HUDEP-2 (cell line): ENCODE results near the gene NT5DC4.
A peak's percentile ranks its signal among the peaks of the same experiment; 100 is the strongest.

Source experiments
- DNase-seq, 76 experiments: peaks; one replicate each; lab custom pipeline; 2025; ENCODE audit not compliant: unreplicated experiment in 76 of 76; lab: John Stamatoyannopoulos, UW

NT5DC4 gene

DNA sequence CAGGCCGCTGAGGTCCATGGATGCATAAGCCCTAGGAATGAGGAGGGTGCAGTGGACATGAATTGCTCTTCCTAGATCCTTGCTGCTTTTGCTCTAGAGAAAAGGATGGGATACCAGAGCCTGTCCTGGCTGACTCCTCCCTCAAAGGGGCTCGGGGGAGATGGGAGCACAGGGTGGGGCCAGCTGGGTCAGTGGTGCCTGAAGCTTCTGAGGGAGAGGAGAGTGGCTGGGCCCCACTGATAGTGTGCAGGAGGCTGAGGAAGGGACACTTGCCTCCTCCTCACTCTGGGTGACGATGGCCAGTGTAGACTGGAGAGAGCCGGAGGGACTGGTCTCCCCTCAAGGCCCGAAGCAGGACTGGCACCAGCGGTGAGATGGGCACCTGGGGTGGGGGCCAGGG is at the start of gene NT5DC4:
NT5DC4 (plus strand) TSS at position 236 of the 400 bp plus-strand sequence; CDS start at position 296, 60 bp downstream.
- DNase-seq, result no peak

- no peak for DNase-seq
Observed at GRCh38 chr2:112671801-112672200, 49.0 kb upstream of the NT5DC4 start.

DNA sequence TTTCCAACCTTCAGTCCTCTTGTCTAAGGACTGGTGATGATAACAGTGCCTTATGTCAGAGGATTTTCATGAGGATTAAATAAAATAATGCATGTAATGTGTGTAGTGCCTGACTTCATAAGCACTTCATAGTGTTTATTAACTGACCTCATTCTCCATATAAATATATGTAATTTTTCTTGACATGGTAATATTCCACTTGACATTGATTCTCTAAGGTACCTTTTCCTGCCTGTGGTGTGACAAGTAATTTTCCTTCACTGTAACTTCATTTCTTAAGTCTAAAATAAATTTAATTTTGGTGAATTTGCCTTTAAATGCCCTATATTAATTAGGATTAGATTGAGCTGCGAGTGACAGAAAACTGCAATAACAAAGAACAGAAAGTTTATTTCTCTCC is 47.8 kb upstream of the NT5DC4 start:
- DNase-seq, result no peak

DNA sequence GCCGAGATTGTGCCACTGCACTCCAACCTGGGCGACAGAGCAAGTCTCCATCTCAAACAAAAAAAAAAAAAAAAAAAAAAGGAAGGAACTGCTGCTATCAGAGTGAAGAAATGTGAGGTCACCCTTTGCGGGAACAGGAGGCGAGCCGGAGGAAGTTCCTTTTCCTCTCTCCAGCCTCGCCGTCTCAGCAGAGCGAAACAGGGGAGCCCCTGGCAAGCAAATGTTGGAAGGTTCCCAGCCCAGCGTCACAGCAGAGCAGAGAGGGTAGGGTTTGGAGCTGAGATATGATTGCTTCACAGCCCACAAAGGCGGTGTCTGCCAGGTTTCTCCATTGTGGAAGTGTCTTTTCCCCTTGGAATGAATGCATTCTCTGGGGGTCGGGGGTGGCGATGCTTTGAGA is 46.6 kb upstream of the NT5DC4 start:
- peak in 1 of 76 experiments; percentile 14 for DNase-seq

GRCh38 chr2:112679484-112679883 is 41.3 kb upstream of the NT5DC4 start:
- no peak for DNase-seq

DNA sequence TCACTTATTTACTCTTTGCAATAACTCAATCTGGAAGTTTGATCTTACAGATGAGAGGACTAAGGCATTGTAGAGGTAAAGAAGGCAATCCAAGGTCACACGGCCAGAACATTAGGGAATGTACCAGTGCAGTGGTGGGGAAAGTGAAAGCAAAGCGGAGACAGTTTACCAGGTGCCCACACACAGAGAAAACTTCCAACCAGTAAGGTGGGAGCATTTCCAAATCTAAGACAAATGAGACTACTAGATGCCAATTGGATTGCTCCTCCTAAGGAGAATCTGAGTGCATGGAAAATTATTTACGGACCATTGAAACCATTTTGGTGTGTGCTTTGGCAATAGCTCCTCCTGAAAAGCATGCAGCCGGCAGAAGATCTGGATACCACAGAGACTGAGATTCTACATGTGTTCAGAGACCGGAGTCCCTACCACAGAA is 40.1 kb upstream of the NT5DC4 start:
- DNase-seq, result no peak

DNA sequence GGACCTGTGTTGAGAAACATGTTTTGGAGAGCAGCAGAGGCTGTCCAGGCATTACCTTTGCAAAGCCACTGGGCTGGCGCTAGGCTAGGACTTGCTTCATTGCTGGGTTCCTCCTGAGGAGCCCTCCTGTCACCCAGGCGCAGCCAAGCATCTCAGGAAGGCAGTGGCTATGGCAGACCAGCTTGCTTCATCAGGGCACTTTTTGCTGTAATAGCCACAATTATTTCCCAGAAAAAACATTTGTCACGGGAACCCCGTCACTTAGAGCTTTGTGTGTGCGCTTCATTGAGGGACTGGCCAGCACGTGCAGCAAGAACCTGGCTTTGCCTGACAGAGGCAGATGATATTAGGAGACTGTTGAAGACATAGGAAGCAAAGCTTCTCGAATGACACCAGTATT is 38.7 kb upstream of the NT5DC4 start:
- no peak for DNase-seq

DNA sequence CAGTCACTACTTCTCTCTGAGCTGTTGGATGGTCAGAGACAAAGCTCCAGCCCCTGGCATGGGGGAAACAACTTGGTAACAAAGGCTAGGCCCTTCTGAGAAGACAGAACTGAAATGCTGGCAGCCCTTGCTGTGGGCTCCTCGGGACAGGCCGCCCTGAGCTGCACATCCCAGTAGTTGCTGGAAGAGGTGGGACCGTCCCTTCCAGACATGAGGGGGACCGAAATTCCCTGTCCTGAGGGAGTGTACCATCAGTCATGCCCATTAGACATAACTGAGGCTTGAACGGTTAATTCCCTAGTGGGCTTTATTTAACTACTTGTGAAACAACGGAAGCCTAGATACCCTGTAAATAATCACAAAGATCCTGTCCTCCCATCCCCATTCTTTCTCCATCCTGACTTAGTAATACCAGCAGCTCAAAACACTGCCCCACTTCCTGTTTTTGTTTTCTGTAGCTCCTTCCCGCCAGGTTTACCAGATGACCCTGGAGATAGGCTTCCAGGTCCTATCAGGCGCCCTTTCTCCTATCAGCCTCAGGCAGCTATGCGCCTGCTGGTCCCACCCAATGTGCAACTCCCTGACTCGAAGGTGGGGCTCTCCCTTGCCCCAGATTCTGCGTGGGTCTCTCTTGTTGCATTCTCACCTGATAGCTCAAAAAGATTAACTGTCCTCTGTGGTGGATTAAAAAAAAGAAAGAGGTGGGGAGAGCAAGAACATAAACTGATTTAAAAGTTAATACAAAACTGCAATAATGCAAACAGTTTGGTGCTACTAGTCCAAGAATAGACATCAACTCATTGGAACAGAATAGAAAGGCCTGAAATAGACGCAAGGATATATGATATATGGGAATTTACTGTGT is 37.0 kb upstream of the NT5DC4 start:
- peak in 74 of 76 experiments; percentile 24 to 97 (median 86) for DNase-seq

DNA sequence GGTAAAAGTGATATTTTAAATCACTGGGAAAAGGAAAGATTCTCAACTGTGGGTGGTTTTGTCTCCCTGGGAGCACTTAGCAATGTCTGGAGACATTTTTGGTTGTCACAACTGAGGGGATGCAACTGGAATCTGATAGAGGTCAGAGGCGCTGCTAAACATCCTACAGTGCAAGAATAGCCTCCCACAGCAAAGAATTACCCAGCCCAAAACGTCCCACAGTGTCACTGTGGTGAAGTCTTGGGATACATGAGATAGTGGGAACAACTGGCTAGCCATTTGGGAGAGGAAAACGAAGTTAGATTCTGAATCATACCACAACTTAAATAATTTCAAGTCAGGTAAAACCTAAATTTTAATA is 36.4 kb upstream of the NT5DC4 start:
- DNase-seq, result no peak

- DNase-seq, result peak in 13 of 76 experiments; percentile 11 to 65 (median 23)
Observed at GRCh38 chr2:112685271-112685884, 35.4 kb upstream of the NT5DC4 start.

GRCh38 chr2:112686348-112687217 is 34.2 kb upstream of the NT5DC4 start:
- DNase-seq, result peak in 74 of 76 experiments; percentile 20 to 89 (median 71)

- no peak for DNase-seq
Observed at GRCh38 chr2:112687522-112687921, 33.3 kb upstream of the NT5DC4 start.

DNA sequence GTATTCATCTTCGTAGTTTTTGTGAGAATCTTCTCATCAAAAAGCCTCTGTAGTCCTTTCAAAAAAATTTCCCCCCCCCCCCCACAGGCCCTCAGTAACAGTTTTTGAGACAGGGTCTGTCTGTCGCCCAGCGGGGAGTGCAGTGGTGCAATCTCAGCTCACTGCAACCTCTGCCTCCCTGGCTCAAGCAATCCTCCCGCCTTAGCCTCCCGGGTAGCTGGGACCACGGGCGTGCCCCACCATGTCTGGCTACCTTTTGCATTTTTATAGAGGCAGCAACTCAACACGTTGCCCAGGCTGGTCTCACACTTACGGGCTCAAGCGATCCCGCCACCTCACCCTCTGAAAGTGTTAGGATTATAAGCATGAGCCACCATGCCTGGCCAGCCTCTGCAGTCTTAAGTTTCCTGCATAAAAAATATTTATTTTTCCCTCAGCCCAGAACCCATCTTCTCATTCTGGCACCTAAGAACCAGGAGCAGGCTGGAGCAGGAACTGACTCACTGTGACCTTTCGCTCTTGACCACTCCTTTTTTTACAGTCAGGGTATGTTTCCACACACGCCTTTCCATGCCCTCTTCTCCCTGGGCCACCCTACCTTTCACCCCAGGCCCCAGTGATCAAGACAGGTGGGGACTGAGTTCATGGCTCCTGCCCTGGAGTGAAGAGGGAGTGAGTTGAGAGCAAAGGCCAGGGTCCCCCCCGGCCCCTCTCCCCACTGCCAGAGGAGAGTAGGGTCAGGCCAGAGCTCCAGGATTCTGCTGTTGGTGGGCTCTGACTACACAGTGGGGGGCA is 32.5 kb upstream of the NT5DC4 start:
- no peak for DNase-seq

DNA sequence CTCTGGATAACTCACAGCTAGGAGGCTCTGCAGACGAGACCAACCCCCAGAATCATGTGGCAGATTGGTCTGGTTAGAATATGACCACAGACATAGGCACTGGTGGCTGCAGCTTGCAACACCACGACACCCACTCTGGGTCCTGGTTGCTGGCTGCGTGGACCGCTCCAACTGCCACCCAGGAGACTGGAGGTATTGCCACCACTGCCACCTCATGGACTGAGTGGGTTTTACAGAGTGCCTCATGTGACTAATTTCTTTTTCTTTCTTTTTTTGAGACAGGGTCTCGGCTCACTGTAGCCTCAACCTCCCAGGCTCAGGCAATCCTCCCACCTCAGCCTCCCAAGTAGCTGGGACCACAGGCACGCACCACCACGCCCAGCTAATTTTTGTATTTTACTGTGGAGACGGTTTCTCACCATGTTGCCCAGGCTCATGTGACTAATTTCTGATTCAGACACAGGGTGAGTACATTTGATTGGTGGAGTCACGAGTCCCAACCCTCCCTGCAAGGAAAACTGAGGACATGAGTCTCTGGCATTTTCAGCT is 29.9 kb upstream of the NT5DC4 start:
- peak in 67 of 76 experiments; percentile 5 to 76 (median 48) for DNase-seq

DNA sequence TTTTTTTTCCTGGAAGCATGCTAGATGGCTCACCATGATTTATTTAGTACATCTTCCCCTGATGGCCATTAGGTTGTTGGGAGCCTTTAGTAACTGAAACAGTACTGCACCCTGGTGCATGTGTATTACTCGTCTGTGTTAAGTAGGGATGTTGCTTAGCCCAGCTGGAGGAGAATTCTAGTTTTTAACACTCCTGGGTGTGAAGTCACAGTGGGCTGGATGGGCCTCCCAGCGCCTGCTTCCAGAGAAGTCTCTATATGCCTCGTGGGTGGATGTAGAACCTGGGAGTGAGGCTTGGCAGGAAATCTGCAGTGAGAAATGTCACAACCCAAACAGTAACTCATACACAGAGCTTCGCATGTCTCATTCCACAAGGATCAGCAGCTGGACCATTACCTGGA is 28.9 kb upstream of the NT5DC4 start:
- no peak for DNase-seq

GRCh38 chr2:112692495-112692911 is 28.3 kb upstream of the NT5DC4 start:
- peak in 64 of 76 experiments; percentile 9 to 79 (median 42) for DNase-seq

DNA sequence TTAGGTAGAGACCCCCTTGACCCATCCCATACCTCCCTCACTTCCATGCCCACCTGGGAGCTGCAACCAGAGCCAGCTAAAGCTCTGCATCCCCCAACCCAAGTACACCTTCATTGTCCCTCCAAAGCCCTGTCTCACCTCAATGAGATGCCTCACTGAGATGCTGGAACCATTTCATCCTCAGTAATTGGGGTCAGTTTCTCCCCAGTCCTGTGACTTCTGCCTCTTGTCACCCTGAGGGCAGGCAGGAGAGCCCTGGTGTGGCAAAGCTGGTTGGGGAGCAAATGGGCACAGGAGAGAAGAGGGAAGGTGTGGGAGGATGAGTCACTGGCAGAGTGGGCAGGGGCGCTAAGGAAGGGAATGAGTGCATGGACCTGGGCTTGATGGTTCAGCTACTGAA is 27.9 kb upstream of the NT5DC4 start:
- DNase-seq, result no peak

DNA sequence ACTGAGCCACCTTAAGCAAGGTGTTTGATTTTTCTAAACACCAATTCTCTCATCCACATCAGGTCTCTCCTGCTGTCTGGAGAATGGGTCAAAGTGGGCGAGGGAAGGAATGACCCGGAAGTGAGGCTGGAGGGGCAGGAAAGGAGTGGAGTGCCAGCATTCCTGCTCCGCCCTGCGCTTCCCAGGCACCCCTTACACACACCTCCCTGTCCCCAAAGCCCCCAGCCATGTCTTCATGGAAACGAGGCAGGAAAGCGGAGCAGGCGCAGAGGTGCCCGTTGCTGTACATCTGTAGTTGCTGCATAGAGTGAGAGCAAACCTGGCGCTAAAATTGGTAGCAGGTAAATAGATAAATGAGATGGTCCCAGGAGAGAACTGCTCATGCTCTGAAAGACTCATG is 27.2 kb upstream of the NT5DC4 start:
- DNase-seq, result no peak

- no peak for DNase-seq
Observed at GRCh38 chr2:112694182-112694581, 26.6 kb upstream of the NT5DC4 start.
